ENCODE results near the gene PRKAR2A.

Gene PRKAR2A

DNA sequence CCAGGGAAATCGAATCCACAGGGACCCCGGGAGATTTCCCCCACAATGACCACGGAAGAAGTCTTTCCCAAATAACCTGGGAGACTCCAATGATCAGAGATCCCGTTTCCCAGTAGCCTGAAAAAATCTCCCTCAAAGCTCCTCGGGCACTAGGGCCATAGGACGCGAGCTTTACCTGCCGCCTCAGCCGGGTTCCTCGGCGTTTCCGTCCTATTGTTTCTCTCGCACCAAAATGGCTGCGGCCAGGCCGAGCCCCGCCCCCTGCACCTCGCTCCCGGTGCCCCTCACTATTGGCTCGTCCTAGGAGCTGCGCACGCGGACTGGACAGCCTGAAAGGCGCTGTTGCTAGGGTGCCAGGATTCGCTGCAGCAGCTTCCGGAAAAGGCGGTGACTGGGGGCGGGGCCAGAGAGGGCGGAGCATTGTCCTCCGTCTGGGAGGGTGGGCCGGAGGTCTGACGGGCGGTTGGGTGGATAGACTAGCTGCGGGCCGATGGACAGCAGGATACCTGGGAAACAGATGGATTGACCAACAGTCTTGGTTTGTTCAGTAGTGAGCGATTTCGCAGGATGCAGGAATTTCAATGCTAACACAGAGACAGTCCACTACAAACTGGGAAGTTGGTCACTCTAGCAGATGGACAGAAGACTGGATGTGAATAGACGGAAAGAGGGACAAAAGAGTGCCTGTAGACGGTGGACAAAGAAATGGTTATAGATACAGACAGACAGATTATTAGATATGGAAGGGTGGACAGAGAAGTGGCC is 130.5 kb downstream of the PRKAR2A start, which contains the start of gene IP6K2 (continued):
- TF ChIP-seq, protein P1, sequence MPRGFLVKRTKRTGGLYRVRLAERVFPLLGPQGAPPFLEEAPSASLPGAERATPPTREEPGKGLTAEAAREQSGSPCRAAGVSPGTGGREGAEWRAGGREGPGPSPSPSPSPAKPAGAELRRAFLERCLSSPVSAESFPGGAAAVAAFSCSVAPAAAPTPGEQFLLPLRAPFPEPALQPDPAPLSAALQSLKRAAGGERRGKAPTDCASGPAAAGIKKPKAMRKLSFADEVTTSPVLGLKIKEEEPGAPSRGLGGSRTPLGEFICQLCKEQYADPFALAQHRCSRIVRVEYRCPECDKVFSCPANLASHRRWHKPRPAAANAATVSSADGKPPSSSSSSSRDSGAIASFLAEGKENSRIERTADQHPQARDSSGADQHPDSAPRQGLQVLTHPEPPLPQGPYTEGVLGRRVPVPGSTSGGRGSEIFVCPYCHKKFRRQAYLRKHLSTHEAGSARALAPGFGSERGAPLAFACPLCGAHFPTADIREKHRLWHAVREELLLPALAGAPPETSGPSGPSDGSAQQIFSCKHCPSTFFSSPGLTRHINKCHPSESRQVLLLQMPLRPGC (tag by site-specific recombination; IDR thresholded peaks at IDR 0.05), result no peak
- TF ChIP-seq ZBTB10 (tag by site-specific recombination; IDR thresholded peaks at IDR 0.05) (no peak), ZNF184 (tag by site-specific recombination; IDR thresholded peaks at IDR 0.05) (no peak), ZNF391 (tag by site-specific recombination; IDR thresholded peaks at IDR 0.05; ENCODE audit: borderline replicate concordance, low read depth) (no peak), ZNF530 (tag by site-specific recombination; IDR thresholded peaks at IDR 0.05; ENCODE audit: low read depth) (no peak), OSR2 (tag by site-specific recombination; IDR thresholded peaks at IDR 0.05) (no peak), ZNF560 (tag by site-specific recombination; IDR thresholded peaks at IDR 0.05; ENCODE audit: borderline replicate concordance) (peak; percentile 54; the same call in 1 of the 2 replicates), ZNF580 (tag by site-specific recombination; IDR thresholded peaks at IDR 0.05) (no peak), KLF9 (tag by site-specific recombination; IDR thresholded peaks at IDR 0.05; ENCODE audit: low read depth) (peak; percentile 91), ZFP3 (tag by site-specific recombination; IDR thresholded peaks at IDR 0.05; ENCODE audit: low read depth) (no peak), RBAK (tag by site-specific recombination; IDR thresholded peaks at IDR 0.05) (no peak), ZNF404 (tag by site-specific recombination; IDR thresholded peaks at IDR 0.05) (no peak), ELK4 (IDR thresholded peaks at IDR 0.05; ENCODE audit: borderline replicate concordance, low read depth, low read length) (peak; percentile 62; the same call in 1 of the 2 replicates), KLF7 (tag by site-specific recombination; IDR thresholded peaks at IDR 0.05; ENCODE audit: borderline replicate concordance) (no peak), KLF10 (tag by site-specific recombination; IDR thresholded peaks at IDR 0.05) (peak; percentile 48; the same call in 1 of the 2 replicates), ZNF549 (tag by site-specific recombination; IDR thresholded peaks at IDR 0.05) (no peak), ZBTB8A (tag by site-specific recombination; IDR thresholded peaks at IDR 0.05) (no peak), ZNF114 (tag by site-specific recombination; IDR thresholded peaks at IDR 0.05) (no peak), GLI4 (tag by site-specific recombination; IDR thresholded peaks at IDR 0.05) (no peak), ZNF239 (tag by site-specific recombination; IDR thresholded peaks at IDR 0.05) (no peak), KLF16 (tag by site-specific recombination; IDR thresholded peaks at IDR 0.05) (peak; percentile 28; the same call in 1 of the 2 replicates), ZNF19 (tag by site-specific recombination; IDR thresholded peaks at IDR 0.05; ENCODE audit: low read depth) (no peak), ZNF660 (tag by site-specific recombination; IDR thresholded peaks at IDR 0.05) (0 out of 2 replicates have a peak, but pooled peaks have one; percentile 32), ZBTB11 (tag by site-specific recombination; conservative IDR thresholded peaks at IDR 0.05; ENCODE audit: low read depth) (peak; percentile 35; the same call in 1 of the 2 replicates), SP3 (tag by site-specific recombination; IDR thresholded peaks at IDR 0.05) (peak; percentile 98), ZNF837 (tag by site-specific recombination; IDR thresholded peaks at IDR 0.05) (no peak), PRDM10 (tag by site-specific recombination; IDR thresholded peaks at IDR 0.05) (0 out of 2 replicates have a peak, but pooled peaks have one; percentile 26)

Measured in HEK293 (cell line).